LNCAP (cell line): ENCODE data around the gene RRAD.

Source experiments
- CTCF ChIP-seq: fragments of 450-650 bp; IDR thresholded peaks from 2 replicates; pipeline ENCODE4 v1.5.1; 2017; ENCODE audit warnings: mild to moderate bottlenecking

Gene RRAD

GRCh38 chr16:66925322-66925840 lies at the start of gene RRAD:
Gene RRAD, minus strand, starts transcription at chr16:66925535. Its CDS starts 356 bp downstream, at chr16:66925179.
- TF ChIP-seq CTCF, result no peak

- TF ChIP-seq CTCF, result no peak
These were observed 48.4 kb upstream of the RRAD start for GRCh38 chr16:66973716-66974115.

- no peak for TF ChIP-seq CTCF
These were observed 47.6 kb upstream of the RRAD start for GRCh38 chr16:66972983-66973382.

GRCh38 chr16:66970775-66971720 lies 45.7 kb upstream of the RRAD start:
- no peak for TF ChIP-seq CTCF

GRCh38 chr16:66968847-66969246 lies 43.5 kb upstream of the RRAD start:
- TF ChIP-seq CTCF, result no peak

GRCh38 chr16:66964049-66964448 lies 38.7 kb upstream of the RRAD start:
- TF ChIP-seq CTCF, result no peak

GRCh38 chr16:66961914-66962313 lies 36.6 kb upstream of the RRAD start:
- TF ChIP-seq CTCF, result no peak
